Left colon (tissue), 2 donors: ENCODE measurements around the gene OR6M1. TPM values are rescaled to one million over a fixed set of nuclear protein-coding genes. Genes with fewer than 3 reads are reported as not detected.
A peak's percentile ranks its signal among the peaks of the same experiment; 100 is the strongest.

Experiments
- ATAC-seq: fragments of 200-7000 bp; cut with Tn5 transposase; one replicate; pipeline ENCODE4 v1.9.1; 2020; ENCODE audit warnings: mild to moderate bottlenecking, moderate library complexity
- DNase-seq, 2 donors: peaks; one replicate each; pipeline ENCODE4 v3.0.0-alpha.2; 2020
- intact Hi-C, 2 donors: fragments of 100-400 bp; cut with DNase I in 1 of 2; cut with micrococcal nuclease in 1 of 2; formaldehyde crosslinking; loops; one replicate each; pipeline versions ENCODE4 v1.11.2 to v1.14.0; 2022; cut with DNase I, micrococcal nuclease
- long read RNA-seq: library from polyadenylated mRNA; unstranded; transcript quantifications from one replicate; pipeline ENCODE4 v2.0.0, GENCODE V29; 2021
- total RNA-seq, 2 donors: library from RNA; stranded (reverse); fragmentation: NEBNext Ultra II Directional; extraction: Animal tissue kit (Norgen Biotek cat#: 25700); gene quantifications; one replicate each; pipeline ENCODE4 v1.2.1, GENCODE V29; 2021
- donor health status: DM: no; HTN: no; CAD: no.
- donor health status: DM: yes; HTN: yes; CAD: no.

OR6M1 gene, protein sequence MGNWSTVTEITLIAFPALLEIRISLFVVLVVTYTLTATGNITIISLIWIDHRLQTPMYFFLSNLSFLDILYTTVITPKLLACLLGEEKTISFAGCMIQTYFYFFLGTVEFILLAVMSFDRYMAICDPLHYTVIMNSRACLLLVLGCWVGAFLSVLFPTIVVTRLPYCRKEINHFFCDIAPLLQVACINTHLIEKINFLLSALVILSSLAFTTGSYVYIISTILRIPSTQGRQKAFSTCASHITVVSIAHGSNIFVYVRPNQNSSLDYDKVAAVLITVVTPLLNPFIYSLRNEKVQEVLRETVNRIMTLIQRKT
- not detected for total RNA-seq
- long read RNA-seq: 0 reads

DNA sequence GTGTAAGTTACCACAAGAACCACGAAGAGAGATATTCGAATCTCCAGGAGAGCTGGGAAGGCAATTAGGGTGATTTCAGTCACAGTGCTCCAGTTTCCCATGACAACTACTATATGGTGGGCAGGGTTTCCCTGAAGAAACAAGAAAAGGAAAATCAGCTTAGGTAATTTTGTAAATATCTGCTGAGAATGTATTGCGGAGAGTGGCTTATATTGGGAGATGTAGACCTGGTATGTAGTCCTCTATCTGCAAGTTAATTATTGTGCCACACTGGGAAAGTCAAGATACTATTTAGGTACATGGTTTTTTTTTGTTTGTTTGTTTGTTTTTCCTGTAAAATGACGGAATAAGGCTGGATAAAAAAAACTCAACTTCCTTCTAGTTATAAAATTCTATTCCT lies at the start of gene OR6M1:
Gene OR6M1, minus strand, starts transcription at position 101 of the 400 bp plus-strand sequence. Its CDS starts 0 bp downstream, at position 101.
- intact Hi-C loops: no loop called here
- no peak for DNase-seq
- ATAC-seq: no peak

DNA sequence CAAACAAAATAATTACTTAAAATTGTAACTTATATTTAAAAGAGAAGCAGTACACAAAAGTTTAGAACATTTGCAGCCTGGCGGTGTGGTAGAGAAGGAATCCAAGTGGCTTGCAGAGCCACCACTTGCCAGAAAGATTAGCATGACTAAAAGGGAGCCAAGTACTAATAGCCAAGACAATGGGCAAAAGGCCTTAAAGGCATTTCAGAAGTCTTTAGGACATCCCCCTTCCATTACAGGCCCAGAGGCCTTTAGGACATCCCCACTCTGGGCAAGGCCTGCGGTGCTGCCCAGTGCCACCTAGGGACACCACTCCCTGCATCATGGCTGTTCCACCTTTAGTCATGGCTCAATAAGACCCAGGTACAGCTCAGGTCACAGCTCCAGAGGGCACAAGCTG lies 46.9 kb upstream of the OR6M1 start:
- intact Hi-C loops: no loop called here
- ATAC-seq (no peak), DNase-seq (no peak)

DNA sequence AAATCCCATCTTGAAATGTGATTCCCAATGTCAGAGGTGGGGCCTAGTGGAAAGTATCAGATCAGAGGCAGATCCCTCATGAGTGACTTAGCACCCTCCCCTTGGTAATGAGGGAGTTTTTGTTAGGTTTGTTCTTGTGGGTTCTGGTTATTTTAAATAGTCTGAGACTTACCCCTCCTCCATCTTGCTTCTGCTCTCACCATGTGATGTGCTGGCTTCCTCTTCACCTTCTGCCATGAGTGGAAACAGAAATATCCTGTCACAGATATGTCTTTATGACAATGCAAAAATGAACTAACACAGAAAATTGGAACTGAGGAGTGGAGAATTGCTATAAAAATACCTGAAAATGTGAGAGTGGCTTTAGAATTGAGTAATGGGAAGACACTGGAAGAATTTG lies 46.2 kb upstream of the OR6M1 start:
- intact Hi-C loops: no loop called here
- no peak for ATAC-seq

DNA sequence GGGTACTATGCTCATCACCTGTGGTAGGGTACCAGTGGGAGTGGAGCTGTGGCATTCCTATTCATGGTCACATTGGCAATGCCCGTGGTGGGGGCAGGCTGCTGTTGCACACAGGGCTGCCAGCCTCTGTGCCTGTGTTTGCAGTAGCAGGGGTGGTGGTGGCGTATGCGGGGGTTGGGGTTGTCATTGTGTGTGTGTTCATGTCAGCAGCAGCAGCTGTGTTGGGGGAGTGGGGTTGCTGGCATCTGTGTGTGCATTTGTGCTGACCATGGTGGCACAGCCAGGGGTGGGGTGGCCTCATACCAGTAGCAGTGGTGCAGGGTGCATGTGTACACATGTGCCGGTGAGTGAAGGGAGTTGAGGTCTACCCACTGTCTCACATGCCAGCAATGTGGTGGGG lies 45.0 kb upstream of the OR6M1 start:
- ATAC-seq: no peak
- no peak for DNase-seq
- intact Hi-C loops: no loop called here

More for the DNA sequence above, 46.2 kb upstream of the OR6M1 start:
- DNase-seq: no peak

DNA sequence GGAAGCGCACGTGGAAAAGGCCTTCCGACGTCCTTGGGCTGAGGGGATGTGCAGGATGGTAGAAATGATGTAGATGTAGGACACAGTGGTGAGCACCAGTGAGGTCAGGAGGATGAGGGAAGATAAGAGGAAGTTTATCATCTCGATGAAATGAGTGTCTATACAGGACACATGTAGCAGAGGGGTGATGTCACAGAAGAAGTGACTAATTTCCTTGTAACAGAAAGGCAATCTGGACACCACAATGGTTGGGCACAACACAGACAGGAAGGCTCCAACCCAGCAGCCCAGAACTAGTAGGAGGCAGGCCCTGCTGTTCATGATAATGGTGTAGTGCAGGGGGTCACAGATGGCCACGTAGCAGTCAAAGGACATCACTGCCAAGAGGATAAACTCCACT lies 35.0 kb upstream of the OR6M1 start:
- ATAC-seq: no peak
- DNase-seq: no peak
- intact Hi-C loops: no loop called here

DNA sequence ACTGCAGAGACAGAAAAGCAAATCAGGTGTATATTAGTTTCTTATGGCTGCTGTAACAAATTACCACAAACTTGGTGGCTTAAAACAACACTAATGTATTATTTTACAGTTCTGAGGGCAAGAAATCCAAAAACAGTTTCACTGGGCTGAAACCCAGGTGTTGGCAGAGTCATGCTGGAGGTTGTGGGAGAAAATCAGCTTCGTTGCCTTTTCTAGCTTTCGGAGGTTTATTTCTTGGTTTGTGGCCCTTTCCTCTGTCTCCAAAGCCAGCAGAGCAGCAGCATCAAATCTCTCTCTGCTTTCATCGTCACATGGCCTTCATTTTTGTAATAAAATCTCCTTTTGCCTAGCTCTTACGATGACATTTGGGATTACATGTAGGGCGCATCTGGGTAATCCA lies 33.0 kb upstream of the OR6M1 start:
- intact Hi-C loops: no loop called here
- ATAC-seq (no peak), DNase-seq (no peak)

DNA sequence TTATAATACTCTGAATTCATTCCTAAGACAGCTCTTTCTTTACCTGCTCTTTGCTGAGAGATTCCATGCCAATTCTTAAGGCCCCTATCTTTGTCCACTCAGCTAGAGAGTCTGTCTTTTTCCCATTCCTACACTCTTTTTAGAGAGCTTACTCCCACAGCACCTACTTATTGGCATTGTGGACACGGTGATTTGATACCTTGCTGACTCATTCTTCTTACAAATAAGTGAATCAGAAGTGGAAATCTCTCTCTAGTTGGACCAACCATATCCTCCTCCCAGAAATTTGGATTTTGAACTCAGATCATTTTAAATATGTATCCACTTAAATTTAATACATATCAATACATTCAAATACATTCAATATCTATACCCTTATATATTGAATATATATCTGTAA lies 32.5 kb upstream of the OR6M1 start:
- intact Hi-C loops: no loop called here
- no peak for ATAC-seq

DNA sequence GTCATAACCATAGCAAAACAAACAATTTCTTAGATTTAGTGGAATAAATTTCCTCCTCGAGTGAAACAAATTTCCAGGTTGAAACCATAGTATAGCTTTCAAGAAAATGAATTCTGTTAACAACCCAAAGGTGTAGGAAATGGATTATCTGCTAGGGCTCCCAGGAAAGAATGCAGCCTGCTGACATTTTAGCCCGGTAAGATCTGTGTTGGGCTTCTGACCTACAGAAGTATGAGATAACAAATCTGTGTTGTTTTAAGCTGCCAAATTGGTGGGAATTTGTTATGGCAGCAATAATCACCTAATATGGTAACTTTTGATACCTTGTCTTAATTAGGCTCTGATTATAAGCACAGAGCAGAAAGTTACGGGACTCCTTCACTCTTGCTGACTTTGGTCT lies 32.0 kb upstream of the OR6M1 start:
- ATAC-seq (no peak), DNase-seq (no peak)
- intact Hi-C loops: no loop called here

More for the DNA sequence above, 32.5 kb upstream of the OR6M1 start:
- no peak for DNase-seq

DNA sequence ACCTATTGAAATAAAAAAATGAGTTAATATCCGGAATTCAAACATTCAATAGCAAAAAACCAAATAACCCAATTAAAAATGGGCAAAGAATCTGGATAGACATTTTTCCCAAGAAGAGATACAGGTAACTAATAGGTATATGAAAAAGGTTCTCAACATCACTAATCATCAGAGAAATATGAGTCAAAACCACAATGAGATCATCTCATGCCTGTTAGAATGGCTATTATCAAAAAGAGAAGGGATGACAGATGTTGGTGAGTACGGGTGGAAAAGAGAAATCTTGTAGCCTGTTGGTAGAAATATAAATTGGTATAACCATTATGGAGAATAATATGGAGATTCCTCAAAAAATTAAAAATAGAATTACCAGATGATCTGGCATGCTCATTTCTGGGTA lies 26.9 kb upstream of the OR6M1 start:
- ATAC-seq: no peak
- intact Hi-C loops: no loop called here
- DNase-seq: no peak

DNA sequence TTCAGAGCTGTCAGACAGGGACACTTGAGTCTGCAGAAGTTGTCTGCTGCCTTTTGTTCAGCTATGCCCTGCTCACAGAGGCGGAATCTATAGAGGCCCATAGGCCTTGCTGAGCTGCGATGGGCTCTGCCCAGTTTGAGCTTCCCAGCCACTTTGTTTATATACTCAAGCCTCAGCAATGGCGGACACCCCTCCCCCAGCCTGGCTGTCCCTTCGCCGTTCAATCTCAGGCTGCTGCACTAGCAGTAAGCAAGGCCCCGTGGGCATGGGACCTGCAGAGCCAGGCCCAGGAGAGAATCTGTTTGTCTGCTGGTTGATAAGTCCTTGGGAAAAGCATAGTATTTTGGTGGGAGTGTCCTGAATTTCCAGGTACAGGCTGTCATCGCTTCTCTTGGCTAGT lies 23.6 kb upstream of the OR6M1 start:
- DNase-seq: no peak
- no peak for ATAC-seq
- intact Hi-C loops: no loop called here

DNA sequence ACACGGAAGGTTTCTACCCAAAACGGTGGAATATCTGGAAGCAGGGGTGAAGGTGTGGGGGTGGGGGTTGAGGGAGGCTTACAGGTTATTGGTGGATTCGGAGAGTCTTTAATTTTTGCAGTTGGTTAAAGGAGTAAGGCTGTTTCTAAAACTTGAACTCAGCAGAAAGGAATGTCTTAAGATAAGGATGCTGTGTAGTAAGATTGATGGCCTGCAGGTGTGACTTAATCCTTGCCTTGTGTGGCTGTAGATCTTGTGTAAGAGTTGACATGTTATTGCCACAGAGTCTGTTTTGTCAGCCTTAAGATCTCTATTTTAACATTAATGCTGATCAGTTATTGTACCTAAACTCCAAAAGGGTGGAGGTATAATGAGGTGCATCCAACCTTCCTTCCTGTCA lies 16.4 kb upstream of the OR6M1 start:
- intact Hi-C loops: no loop called here
- DNase-seq (no peak), ATAC-seq (peak; percentile 44)

DNA sequence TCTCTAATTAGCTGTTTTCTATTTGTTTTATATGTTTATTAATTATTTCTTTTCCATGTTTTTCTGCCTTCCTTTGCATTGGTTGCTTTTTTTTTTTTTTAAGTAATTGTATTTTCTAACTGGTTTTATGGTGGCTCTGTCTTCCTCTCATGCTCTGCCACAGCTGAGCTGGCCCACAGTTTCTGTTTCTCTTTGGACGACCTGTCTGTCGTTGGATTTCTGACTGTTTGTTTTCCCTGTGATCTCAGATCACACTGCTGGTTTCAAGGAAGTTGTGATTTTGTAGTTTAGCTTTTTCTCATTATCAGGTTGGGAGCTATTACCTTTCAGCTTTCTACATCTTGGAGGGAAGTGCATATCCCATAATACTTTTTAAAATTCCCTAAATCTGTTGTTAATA lies 15.9 kb upstream of the OR6M1 start:
- ATAC-seq: peak; percentile 96
- DNase-seq: peak; percentile 23 to 36
- intact Hi-C loops: no loop called here

DNA sequence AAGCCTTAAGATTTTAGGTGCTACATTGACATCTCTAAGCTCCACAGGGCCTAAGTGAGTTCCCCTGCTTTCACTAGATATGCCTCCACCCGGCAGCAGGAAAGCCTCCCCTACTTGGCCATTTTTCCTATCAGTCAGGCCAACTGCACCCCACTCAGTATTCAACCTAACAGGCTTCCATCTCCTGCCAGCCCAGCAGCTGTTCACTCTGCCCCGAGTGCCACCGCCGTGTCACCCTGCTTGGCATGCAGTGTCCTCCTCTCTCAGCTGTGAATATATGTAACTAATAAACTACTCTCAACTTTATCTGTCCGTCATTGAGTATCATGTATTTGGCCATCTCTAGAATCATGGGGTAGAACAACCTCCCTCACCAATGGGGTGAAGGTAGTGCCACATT lies 9.0 kb upstream of the OR6M1 start:
- DNase-seq (no peak), ATAC-seq (no peak)
- intact Hi-C loops: no loop called here

DNA sequence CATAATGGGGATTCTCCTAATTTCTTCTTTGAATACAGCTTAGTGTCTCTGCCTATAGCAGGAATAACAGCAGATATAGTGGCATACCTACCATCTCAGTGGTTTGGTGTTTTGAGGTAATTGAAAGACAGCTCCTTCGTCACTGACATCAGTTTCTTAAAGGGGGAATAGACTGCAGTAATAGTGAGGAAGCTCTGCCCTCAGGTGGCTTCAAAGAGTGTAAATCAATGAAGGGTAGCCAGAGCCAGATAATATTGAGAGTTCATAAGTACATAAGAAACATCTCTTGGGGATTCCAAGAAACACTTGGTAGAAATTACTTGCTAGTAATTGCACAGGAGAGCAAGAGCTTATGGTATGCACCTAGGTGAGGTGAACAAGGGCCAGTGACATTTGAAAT lies 4.4 kb downstream of the OR6M1 start:
- intact Hi-C loops: no loop called here
- DNase-seq: no peak
- no peak for ATAC-seq

DNA sequence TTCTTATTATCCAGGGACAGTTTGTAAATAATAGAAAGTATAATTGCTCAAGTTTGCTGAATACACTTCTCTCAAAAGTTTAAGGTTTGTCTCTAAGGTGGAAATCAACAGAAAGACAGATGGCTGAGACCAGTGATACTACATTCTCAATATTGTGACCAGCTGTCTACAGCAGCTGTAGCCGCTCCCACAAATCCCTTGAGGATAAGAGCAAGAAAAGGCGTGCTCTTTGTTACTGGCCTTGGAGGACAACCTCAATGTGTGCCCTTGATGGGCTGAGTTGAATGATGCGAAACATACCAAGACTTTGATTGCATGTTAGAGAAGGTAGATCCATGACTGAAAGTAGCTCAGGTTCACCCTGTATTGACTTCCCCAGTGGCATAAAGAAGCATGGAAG lies 6.1 kb downstream of the OR6M1 start:
- intact Hi-C loops: no loop called here
- ATAC-seq: peak; percentile 39
- no peak for DNase-seq

DNA sequence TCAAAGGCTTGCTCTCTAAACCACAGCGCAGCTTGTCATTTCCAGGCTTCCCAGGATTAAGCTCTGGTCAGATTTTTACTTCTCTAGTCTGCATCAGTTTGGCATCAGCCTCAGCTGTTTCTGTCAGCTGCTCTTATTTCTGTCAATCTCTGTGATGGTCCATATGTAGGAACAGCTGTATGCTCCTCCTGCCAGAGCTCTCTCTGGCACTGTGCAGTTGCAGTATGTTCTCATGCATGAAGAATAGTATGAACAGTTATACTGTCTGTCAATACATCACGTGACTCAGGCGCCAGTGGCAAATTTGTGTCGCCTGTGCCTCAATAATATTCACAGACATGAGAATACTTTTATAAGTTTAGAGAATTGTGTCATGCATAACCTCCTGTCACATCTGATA lies 6.7 kb downstream of the OR6M1 start:
- DNase-seq (no peak), ATAC-seq (no peak)
- intact Hi-C loops: no loop called here

DNA sequence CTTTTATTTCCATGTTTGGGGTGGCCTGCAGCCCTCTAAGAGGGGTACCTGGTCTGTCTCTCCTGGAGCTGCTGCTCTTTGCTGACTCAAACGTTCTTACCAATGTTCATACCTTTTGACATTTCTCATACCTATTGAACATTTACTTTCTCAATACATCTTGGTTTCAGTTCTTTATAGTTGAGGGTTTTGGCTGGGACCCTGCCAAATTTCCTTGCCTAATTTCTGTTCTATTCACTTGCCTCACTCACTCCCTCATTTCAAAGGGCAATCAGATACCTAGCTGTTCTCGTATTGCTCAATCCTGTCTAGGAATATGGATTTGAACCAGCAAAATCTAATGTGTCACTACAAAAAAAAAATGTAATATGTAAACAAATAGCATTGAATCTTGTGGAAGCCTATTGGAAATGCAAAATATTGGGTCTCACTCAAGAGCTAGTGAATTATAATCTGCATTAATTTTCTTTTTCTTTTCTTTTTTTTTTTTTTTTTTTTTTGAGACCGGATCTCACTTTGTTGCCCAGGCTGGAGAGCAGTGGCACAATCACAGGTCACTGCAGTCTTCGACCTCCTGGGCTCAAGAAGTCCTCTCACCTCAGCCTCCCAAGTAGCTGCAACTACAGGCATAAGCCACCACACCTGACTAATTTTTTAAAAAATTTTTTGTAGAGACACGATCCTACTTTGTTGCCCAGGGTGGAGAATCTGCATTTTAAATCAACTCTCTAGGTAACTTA lies 7.5 kb downstream of the OR6M1 start:
- intact Hi-C loops: no loop called here
- no peak for ATAC-seq
- no peak for DNase-seq

DNA sequence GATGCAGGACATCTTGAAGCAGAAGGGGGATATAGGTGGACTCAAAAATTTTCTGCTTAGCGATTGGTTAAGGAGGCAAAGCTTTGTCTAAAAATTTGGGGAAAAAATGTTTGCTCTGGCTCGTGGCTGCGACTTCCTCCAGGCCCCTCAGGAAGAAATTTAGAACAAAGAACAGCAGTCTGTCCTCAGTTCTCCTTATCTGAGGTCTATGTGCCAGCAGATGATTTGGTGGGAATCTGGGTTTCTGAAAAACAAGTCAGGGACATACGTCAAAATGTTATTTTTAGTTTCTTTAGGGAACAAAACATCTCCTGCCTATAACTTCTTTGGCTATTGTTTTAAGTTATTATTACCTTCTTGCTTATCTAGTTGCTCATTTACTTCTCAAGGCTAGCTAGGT lies 8.1 kb downstream of the OR6M1 start:
- intact Hi-C loops: no loop called here
- DNase-seq (no peak), ATAC-seq (no peak)

DNA sequence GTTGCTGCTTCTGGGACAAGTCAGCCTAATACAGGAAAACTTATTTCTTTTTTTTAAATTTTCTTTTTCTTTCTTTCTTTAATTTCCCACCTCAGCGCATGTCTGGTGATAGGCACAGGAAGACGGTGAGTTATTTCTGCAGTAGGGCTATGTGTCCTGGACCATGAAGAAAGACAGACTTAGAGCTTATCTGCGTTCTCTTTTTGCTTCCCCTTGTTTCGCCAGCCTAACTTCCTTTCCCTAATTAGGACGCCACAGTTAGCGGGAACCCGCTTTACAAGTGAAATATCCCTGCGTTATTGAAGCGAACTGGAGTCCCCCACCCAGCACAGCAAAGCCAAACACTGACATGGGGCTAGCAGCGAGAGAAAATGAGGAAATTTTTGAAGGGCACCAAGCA lies 8.6 kb downstream of the OR6M1 start:
- no peak for ATAC-seq
- intact Hi-C loops: no loop called here
- no peak for DNase-seq

DNA sequence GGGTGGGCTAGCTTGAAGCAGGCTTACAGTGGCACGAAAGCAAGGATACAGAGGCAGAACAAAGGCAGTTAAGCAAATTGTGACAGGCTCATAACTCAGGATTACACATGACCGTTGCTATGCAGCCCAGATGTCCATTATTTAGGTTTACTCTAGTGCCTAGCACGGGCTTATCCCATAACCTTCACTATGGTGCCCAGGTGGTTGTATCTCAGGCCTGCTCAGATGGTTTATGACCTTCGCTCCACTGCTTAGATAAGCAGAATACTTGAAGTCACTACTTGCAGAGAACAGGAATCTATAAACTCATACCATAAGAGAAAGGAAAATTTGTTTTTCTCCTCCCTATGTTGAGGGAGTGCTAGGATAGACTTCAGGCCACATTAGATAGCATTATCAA lies 9.0 kb downstream of the OR6M1 start:
- intact Hi-C loops: no loop called here
- no peak for DNase-seq

DNA sequence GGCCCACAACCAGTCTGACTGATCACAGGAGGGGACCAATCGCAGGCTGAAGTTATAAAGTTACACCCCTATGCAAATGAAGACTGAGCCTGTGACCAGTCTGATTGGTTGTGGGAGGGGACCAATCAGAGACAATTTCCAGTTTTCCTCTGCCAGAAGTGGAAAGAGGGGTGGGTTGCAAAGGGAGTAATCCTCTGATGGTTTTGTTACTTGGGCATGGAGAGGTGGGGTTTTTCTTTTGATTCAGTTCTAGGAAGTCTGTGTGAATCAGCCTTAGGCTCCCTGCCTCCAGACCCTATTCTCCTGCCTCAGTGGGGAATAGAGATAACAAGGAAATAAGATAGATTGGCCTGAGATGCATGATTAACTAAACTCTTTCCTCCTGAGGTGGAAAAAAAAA lies 9.9 kb downstream of the OR6M1 start:
- intact Hi-C loops: no loop called here
- no peak for DNase-seq
- no peak for ATAC-seq

More for the DNA sequence above, 9.0 kb downstream of the OR6M1 start:
- peak; percentile 85 for ATAC-seq
